AG09309 (cell line): ENCODE results near the gene SCAF8.

ENCODE experiments used
- DNase-seq: peaks from one replicate; pipeline ENCODE4 v3.0.0-alpha.2; 2010; ENCODE audit warnings: low read depth
- H3K4me3 ChIP-seq: 2 replicates; pipeline ENCODE4 v1.5.1; 2011; ENCODE audit warnings: mild to moderate bottlenecking, low read depth, low read length, moderate library complexity; ENCODE audit not compliant: control insufficient read depth
- TF ChIP-seq, protein P1 (sequence below): IDR thresholded peaks from 2 replicates; pipeline ENCODE4 v1.5.1; 2011; ENCODE audit warnings: mild to moderate bottlenecking, low read depth, low read length, inconsistent platforms; ENCODE audit not compliant: insufficient read depth, control insufficient read depth; ENCODE audit errors: missing control alignments

Gene SCAF8

DNA sequence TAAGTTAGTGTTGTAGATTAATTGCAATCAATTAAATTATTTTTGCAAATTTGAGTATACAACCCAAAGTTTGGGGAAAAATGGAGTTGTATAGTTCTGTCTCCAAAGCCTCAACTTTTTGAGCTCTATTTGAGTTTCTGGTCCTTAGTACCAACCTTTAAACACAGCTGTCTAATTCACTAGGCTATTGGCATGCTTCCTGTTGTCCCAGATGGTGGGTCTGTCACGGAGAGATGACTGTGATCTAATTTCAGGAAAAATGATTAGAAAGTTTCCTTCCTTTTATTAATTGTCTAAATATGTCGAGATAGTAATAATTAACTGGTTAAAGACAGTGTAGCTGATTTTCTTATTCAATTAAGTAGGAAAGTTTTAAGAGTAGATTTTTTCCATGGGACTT lies 109.6 kb downstream of the SCAF8 start:
- H3K4me3 ChIP-seq, result no peak overlapping the region
- TF ChIP-seq, protein P1, sequence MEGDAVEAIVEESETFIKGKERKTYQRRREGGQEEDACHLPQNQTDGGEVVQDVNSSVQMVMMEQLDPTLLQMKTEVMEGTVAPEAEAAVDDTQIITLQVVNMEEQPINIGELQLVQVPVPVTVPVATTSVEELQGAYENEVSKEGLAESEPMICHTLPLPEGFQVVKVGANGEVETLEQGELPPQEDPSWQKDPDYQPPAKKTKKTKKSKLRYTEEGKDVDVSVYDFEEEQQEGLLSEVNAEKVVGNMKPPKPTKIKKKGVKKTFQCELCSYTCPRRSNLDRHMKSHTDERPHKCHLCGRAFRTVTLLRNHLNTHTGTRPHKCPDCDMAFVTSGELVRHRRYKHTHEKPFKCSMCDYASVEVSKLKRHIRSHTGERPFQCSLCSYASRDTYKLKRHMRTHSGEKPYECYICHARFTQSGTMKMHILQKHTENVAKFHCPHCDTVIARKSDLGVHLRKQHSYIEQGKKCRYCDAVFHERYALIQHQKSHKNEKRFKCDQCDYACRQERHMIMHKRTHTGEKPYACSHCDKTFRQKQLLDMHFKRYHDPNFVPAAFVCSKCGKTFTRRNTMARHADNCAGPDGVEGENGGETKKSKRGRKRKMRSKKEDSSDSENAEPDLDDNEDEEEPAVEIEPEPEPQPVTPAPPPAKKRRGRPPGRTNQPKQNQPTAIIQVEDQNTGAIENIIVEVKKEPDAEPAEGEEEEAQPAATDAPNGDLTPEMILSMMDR, result no peak
- no peak for DNase-seq

DNA sequence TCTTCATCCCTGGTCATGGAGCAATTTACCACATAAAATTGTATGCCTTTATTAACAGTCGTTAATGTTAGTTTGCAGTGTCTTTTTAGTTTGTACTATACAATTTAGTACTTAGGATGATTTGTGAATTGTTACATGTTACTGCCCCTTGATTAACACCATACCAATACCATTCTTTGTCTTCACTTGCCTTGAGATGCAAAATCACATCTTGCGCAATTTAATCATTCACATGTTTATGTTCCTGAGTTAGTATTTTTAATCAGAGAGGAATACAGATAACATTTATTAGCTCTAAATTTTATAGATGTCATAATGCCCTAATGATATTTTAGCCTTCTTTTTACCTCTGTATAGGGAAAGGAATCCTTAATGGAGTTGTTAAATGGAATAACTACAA lies 114.1 kb downstream of the SCAF8 start:
- no peak overlapping the region for H3K4me3 ChIP-seq
- TF ChIP-seq, protein P1, result no peak
- DNase-seq, result no peak

DNA sequence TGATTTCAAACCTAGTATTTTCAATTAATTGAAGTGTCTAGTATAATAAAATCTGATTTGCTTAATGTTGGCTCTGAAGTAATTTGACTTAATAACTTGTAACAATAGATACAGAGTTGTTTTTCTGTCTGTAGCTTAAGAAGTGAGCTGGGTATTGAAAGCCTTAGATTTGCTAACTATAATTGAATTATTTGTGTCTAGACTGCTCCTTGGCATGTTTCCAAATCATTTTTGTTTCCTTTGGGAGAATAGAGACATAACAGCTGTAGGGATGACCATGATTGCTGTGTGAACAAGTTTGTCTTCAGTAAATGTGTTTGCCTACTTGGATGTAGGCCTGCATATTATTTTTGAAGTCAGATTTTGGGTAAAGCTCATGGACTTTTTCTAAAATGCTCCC lies 115.4 kb downstream of the SCAF8 start:
- TF ChIP-seq, protein P1, result no peak
- no peak overlapping the region for H3K4me3 ChIP-seq
- no peak for DNase-seq

DNA sequence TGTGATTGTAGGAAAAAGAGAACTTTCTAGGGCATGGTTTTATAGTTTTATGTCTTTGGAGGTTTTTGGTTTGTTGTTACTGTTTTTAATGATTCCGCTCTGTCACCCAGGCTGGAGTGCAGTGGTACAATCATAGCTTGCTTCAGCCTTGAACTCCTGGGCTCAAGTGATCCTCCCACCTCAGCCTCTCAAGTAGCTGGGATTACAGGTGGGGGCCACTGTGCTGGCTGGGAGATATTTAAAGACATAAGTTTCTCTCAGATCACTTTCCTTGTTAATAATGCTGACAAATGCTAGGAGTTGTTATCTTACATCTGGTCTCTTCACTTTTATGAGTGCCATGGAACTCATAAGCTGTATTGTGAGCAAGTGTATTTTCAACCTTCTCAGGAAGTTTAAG lies 116.3 kb downstream of the SCAF8 start:
- no peak for DNase-seq
- TF ChIP-seq, protein P1, result no peak
- H3K4me3 ChIP-seq, result no peak overlapping the region

DNA sequence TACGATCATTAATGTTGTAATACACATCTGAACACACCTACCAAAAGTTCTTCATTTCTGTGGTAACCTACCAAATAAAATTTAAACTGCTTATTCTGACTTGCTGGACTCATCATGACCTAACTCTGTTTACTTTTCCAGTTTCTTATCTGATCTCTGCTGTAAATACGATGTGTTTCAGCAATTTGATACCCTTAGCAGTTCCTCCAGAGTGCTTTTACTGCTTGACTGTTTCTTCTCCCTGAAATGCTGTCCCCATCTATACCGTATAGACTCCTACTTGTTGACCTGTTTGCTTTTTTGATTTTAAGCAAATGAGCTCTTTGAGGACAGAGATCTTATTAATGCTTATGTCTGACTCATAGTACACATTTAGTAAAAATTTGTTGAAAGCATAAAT lies 119.5 kb downstream of the SCAF8 start:
- TF ChIP-seq, protein P1, result no peak
- no peak for DNase-seq
- H3K4me3 ChIP-seq, result no peak overlapping the region

DNA sequence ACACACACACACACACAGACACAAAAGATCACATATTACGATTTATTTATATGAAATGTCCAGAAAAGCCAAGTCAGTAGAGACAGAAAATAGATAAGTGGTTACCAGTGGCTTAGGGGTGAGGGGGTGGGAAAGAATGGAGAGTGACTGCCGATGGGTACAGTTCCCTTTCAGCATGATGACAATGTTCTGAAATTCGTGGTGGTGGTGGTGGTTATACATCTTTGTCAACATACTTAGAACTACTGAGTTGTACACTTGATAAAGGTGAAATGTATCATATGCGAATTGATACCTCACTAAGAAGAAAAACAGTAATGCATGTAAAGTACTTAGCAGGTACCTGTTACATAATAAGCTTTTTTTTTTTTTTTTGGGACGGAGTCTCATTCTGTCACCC lies 124.3 kb downstream of the SCAF8 start:
- TF ChIP-seq, protein P1, result no peak
- DNase-seq, result no peak
- H3K4me3 ChIP-seq, result no peak overlapping the region

DNA sequence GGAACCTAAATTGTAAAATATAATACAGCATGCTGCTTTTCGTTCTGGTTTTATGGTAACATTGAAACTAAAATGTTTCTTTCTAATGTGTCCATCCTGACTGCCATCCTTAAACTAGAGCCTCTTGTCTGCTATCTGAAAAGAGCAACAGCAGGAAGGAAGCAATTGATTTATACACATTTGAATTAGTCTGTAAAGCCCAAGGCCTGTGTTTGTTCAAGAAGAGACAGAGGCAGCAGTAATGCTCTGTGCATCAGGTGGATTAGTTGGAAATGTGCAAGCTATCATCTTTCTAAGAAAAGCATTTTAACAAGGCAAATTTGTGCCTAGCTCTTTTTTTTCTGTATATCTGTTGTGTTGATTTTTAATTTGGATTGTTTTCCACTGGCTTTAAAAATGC lies 128.6 kb downstream of the SCAF8 start:
- DNase-seq, result no peak

More for the DNA sequence above, 128.6 kb downstream of the SCAF8 start:
- TF ChIP-seq, protein P1, result no peak
- H3K4me3 ChIP-seq, result no peak overlapping the region
